ENCODE results near the gene GHITM. TPM values are rescaled to one million over a fixed set of nuclear protein-coding genes. Genes with fewer than 3 reads are reported as not detected.
A peak's percentile ranks its signal among the peaks of the same experiment; 100 is the strongest.

The GHITM gene
- total and polyA plus RNA-seq, 2 of the 4 experiments (the other 2 are of a cell fraction) = 103 to 185 TPM

DNA sequence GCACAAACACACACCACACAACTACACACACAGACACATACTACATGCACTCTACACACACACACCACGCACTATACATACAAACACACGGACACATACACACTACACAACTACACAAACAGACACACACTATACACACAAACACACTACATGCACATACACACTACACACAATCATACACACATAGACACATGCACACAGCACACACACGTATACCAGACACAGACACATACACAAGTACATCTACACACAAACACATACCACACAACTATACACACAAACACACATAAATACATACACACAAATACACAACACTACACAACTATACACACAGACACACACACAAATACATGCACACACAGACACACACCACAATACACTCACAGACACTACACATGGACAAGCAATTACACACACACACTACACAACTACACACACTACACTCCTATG, 38.9 kb downstream of the GHITM start:
- Histone ChIP-seq H3K4me3 (ENCODE audit: insufficient read depth, low read depth, low read length) (no peak overlapping the region), H3K4me2 (ENCODE audit: low read depth, low read length) (no peak overlapping the region), H2BK5ac (ENCODE audit: low read depth, low read length, poor library complexity, severe bottlenecking) (peak overlapping the region; percentile 89), H4K5ac (ENCODE audit: low read depth, low read length) (no peak overlapping the region), H3K27me3 (ENCODE audit: control insufficient read depth, insufficient read depth, low read length) (no peaks in the 10 kb centered on the region), H3K18ac (ENCODE audit: low read depth, low read length) (no peak overlapping the region), H3K4ac (ENCODE audit: low read depth, low read length) (no peak overlapping the region), H3K36me3 (ENCODE audit: control insufficient read depth, insufficient read depth, low read length) (no peaks in the 10 kb centered on the region), H4K20me1 (ENCODE audit: insufficient read depth, low read length) (no peaks in the 10 kb centered on the region), H3K14ac (replicated peaks; ENCODE audit: low read depth, low read length) (no peak overlapping the region), H3K23ac (ENCODE audit: low read depth, low read length) (no peak overlapping the region), H2AK9ac (replicated peaks; ENCODE audit: low read depth, low read length, poor library complexity) (peak overlapping the region; percentile 55), H3K9me3 (ENCODE audit: control insufficient read depth, insufficient read depth, low read length) (no peaks in the 10 kb centered on the region), H4K8ac (ENCODE audit: low read depth in 2 of 2, low read length in 2 of 2) (no peak overlapping the region), H3K4me1 (ENCODE audit: control insufficient read depth, insufficient read depth, low read length) (no peaks in the 10 kb centered on the region), H3K9ac (ENCODE audit: low read depth, low read length) (no peak overlapping the region), H3K79me1 (ENCODE audit: low read depth in 1 of 2, low read length in 2 of 2) (no peaks in the 10 kb centered on the region), H2BK120ac (ENCODE audit: low read depth, low read length) (no peak overlapping the region), H3K56ac (ENCODE audit: extremely low read depth, insufficient read depth, low read length) (no peak overlapping the region), H3K27ac (ENCODE audit: insufficient read depth, low read length) (no peak overlapping the region), H2AFZ (replicated peaks; ENCODE audit: low read length, poor library complexity) (peak overlapping the region; percentile 32), H2BK20ac (ENCODE audit: low read depth, low read length) (no peak overlapping the region), H4K91ac (ENCODE audit: insufficient read depth, low read depth, low read length) (no peak overlapping the region), H3K9me1 (ENCODE audit: insufficient read depth, low read length) (0 out of 2 replicates have a peak, but pooled peaks cover 4% of the 10 kb centered on the region), H2BK15ac (ENCODE audit: low read depth, low read length) (no peak overlapping the region), H2AK5ac (ENCODE audit: low read depth, low read length) (no peak overlapping the region)
- POLR2A ChIA-PET (ENCODE audit: unreplicated experiment) = no interaction called here
- intact Hi-C loops (cut with micrococcal nuclease) = no loop called here
- 60% methylated on average over 2 of the region's 3 CpGs; no CpG with 5 or more reads in 1 of the 2 experiments for WGBS, 2 experiments (ENCODE audit: extremely low coverage in 2 of 2, insufficient read length in 1 of 2)
- CTCF ChIA-PET = no interaction called here
- no peak for ATAC-seq (ENCODE audit: low read depth)
- DNase-seq = no peak
- BruUV-seq (replicated peaks) = no TSS peak
- in situ Hi-C loops (cut with MboI; ENCODE audit: low sequenced_read_pairs) = no loop called here
- dilution Hi-C loops (cut with HindIII; ENCODE audit: low sequenced_read_pairs, unreplicated experiment) = no loop called here
- TF ChIP-seq BHLHE40 (IDR thresholded peaks at IDR 0.05; ENCODE audit: low read depth, low read length) = no peak
- TF ChIP-seq FOS (IDR thresholded peaks at IDR 0.05; ENCODE audit: low read depth, low read length) = no peak
- TF ChIP-seq, protein P1, sequence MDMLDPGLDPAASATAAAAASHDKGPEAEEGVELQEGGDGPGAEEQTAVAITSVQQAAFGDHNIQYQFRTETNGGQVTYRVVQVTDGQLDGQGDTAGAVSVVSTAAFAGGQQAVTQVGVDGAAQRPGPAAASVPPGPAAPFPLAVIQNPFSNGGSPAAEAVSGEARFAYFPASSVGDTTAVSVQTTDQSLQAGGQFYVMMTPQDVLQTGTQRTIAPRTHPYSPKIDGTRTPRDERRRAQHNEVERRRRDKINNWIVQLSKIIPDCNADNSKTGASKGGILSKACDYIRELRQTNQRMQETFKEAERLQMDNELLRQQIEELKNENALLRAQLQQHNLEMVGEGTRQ (IDR thresholded peaks at IDR 0.05; ENCODE audit: low read depth, low read length) = no peak
- no peak for TF ChIP-seq RCOR1 (IDR thresholded peaks at IDR 0.05; ENCODE audit: insufficient replicate concordance, low read length)
- TF ChIP-seq MXI1 (IDR thresholded peaks at IDR 0.05; ENCODE audit: borderline replicate concordance, low read depth, low read length) = no peak
- TF ChIP-seq CEBPB (IDR thresholded peaks at IDR 0.05; ENCODE audit: low read depth, low read length) = no peak
- no peak for TF ChIP-seq RFX5 (IDR thresholded peaks at IDR 0.05; ENCODE audit: low read depth, low read length)
- TF ChIP-seq MAZ (IDR thresholded peaks at IDR 0.05; ENCODE audit: borderline replicate concordance, low read depth, low read length) = no peak
- TF ChIP-seq SMC3 (IDR thresholded peaks at IDR 0.05; ENCODE audit: low read depth, low read length) = no peak
- TF ChIP-seq POLR2A (IDR thresholded peaks at IDR 0.05; ENCODE audit: low read depth, low read length) = no peak
- no peak for TF ChIP-seq MAFK (IDR thresholded peaks at IDR 0.05; ENCODE audit: low read depth, low read length)
- TF ChIP-seq, protein P2, sequence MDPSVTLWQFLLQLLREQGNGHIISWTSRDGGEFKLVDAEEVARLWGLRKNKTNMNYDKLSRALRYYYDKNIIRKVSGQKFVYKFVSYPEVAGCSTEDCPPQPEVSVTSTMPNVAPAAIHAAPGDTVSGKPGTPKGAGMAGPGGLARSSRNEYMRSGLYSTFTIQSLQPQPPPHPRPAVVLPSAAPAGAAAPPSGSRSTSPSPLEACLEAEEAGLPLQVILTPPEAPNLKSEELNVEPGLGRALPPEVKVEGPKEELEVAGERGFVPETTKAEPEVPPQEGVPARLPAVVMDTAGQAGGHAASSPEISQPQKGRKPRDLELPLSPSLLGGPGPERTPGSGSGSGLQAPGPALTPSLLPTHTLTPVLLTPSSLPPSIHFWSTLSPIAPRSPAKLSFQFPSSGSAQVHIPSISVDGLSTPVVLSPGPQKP (IDR thresholded peaks at IDR 0.05; ENCODE audit: borderline replicate concordance, low read depth, low read length) = no peak
- TF ChIP-seq NFE2L2 (IDR thresholded peaks at IDR 0.05; ENCODE audit: low read depth, low read length) = no peak
